ENCODE results near the gene GSDME. TPM values are rescaled to one million over a fixed set of nuclear protein-coding genes. Genes with fewer than 3 reads are reported as not detected.

The GSDME gene
- total RNA-seq, 1 donor from 2014 or later: 10.8 TPM

GRCh38 chr7:24769851-24770250, 12.6 kb upstream of the GSDME start:
- DNase-seq (ENCODE audit: extremely low spot score, unreplicated experiment): no peak
- Mint-ChIP-seq H3K4me1 (ENCODE audit: unreplicated experiment) (peaks cover 2% of the 10 kb centered on the region), H3K4me3 (no peak overlapping the region), H3K27me3 (no peaks in the 10 kb centered on the region), H3K36me3 (no peaks in the 10 kb centered on the region), H3K27ac (no peak overlapping the region), H3K9me3 (peaks cover 5% of the 10 kb centered on the region)
- TF ChIP-seq CTCF (conservative IDR thresholded peaks at IDR 0.05): no peak

- Mint-ChIP-seq H3K27me3 (no peaks in the 10 kb centered on the region), H3K36me3 (no peaks in the 10 kb centered on the region), H3K4me1 (ENCODE audit: unreplicated experiment) (no peaks in the 10 kb centered on the region), H3K9me3 (peaks cover 5% of the 10 kb centered on the region), H3K27ac (no peak overlapping the region), H3K4me3 (no peak overlapping the region)
- DNase-seq (ENCODE audit: extremely low spot score, unreplicated experiment): no peak
- TF ChIP-seq CTCF (conservative IDR thresholded peaks at IDR 0.05): no peak
Observed at GRCh38 chr7:24769014-24769830, 12.0 kb upstream of the GSDME start.

GRCh38 chr7:24767878-24768569, 10.8 kb upstream of the GSDME start:
- H3K36me3 Mint-ChIP-seq: no peaks in the 10 kb centered on the region
- no peak for DNase-seq (ENCODE audit: extremely low spot score, unreplicated experiment)
- H3K4me3 Mint-ChIP-seq: no peak overlapping the region
- TF ChIP-seq CTCF (conservative IDR thresholded peaks at IDR 0.05): no peak
- H3K9me3 Mint-ChIP-seq: peaks cover 5% of the 10 kb centered on the region
- H3K27me3 Mint-ChIP-seq: no peaks in the 10 kb centered on the region
- no peaks in the 10 kb centered on the region for H3K4me1 Mint-ChIP-seq (ENCODE audit: unreplicated experiment)
- no peak overlapping the region for H3K27ac Mint-ChIP-seq

- Mint-ChIP-seq H3K27ac (no peak overlapping the region), H3K36me3 (no peaks in the 10 kb centered on the region), H3K27me3 (peaks cover 7% of the 10 kb centered on the region), H3K9me3 (no peaks in the 10 kb centered on the region), H3K4me1 (ENCODE audit: unreplicated experiment) (no peaks in the 10 kb centered on the region), H3K4me3 (no peak overlapping the region)
- no peak for DNase-seq (ENCODE audit: extremely low spot score, unreplicated experiment)
- no peak for TF ChIP-seq CTCF (conservative IDR thresholded peaks at IDR 0.05)
Observed at GRCh38 chr7:24764972-24765744, 7.9 kb upstream of the GSDME start.

GRCh38 chr7:24764011-24764410, 6.7 kb upstream of the GSDME start:
- H3K27me3 Mint-ChIP-seq: peaks cover 13% of the 10 kb centered on the region
- no peak overlapping the region for H3K4me3 Mint-ChIP-seq
- no peaks in the 10 kb centered on the region for H3K4me1 Mint-ChIP-seq (ENCODE audit: unreplicated experiment)
- no peaks in the 10 kb centered on the region for H3K9me3 Mint-ChIP-seq
- TF ChIP-seq CTCF (conservative IDR thresholded peaks at IDR 0.05): no peak
- no peak overlapping the region for H3K27ac Mint-ChIP-seq
- DNase-seq (ENCODE audit: extremely low spot score, unreplicated experiment): no peak
- no peaks in the 10 kb centered on the region for H3K36me3 Mint-ChIP-seq

Data from type B pancreatic cell (in vitro differentiated cells).